Karpas-422 (cell line): Measurements from ENCODE around the gene GADD45A. TPM values are rescaled to one million over a fixed set of nuclear protein-coding genes. Genes with fewer than 3 reads are reported as not detected.

Source experiments
- small RNA-seq: library from RNA; depleted of rRNA; stranded (forward); fragments of <200 nt; gene quantifications from one replicate; pipeline ENCODE3, GENCODE V24; 2014
- total RNA-seq: library from RNA; depleted of rRNA; stranded (reverse); fragments of >200 nt; shearing (Covaris generic); gene quantifications from 2 replicates; pipeline ENCODE4 v1.2.3, GENCODE V29; 2014; ENCODE audit warnings: low replicate concordance; rRNA removed

GADD45A gene
- total RNA-seq, 1 experiment from 2014 or later: 6.5 TPM

Small RNAs within 50 kb of the gene (small RNA-seq; reads per million reads assigned to genes)
- gene RN7SL392P: not detected

Other genes with a start within 250 kb of the GADD45A start
- gene GNG12, start 148.3 kb downstream of the GADD45A start, total RNA-seq: not detected in 2 replicates